ENCODE measurements around the gene ENO4. TPM values are rescaled to one million over a fixed set of nuclear protein-coding genes. Genes with fewer than 3 reads are reported as not detected.

Gene ENO4
- total RNA-seq, 2 experiments from 2014 or later: not detected

DNA sequence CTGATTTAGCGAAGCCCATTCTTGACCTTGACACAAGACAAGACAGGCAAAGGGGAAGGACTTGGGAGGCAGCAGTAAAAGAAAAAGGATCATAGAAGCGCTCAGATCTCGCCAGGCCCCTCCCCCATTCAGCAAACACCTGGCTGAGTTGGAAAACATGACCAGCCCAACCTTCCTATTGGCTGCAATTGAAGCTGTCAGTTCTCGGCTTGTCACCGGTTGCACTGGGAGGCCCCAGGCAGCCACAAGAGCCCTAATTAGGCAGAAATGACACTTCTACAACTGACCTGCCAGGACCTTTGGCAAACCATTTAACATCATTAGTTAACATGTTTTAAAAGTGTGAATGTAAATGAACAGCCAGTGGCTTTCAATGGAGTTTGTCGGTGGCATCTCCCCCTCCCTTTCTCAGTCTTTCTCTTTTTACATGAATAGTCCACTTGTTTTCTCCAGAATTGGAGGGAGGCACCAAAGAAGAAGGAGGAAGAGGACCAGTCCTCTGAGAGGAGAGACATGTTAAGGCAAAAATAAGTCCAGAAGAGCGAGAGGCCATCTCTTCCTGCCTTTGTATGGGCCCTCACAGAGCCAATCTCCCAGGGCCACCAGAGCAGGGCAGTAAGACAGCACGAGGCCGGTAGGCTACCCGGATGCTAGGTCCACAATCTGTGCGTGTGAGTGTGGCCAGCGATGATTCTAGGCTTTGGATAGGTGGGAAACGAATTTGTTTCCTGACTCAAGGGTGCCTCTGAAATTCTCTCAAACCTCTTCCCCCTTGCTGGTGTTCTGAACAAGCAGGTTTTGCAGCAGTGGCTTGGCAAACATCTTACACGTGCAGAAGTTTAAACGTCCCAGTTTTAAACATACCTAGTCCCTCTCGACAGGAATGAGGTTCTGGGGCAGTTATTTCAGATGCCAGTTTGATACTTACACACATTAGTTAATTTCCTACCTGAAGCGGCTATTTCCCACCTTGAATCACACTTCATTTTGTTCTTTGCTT, 15.0 kb upstream of the ENO4 start:
- ATAC-seq: no peak
- DNase-seq: no peak
- H3K36me3 Mint-ChIP-seq (ENCODE audit: low read depth): no peaks in the 10 kb centered on the region
- H3K4me1 Mint-ChIP-seq (ENCODE audit: low read depth): no peaks in the 10 kb centered on the region
- ChIA-PET CTCF (no interaction called here), POLR2A (no interaction called here)
- H3K4me3 Mint-ChIP-seq: no peak overlapping the region
- no peaks in the 10 kb centered on the region for H3K9me3 Mint-ChIP-seq (ENCODE audit: insufficient read depth)
- no peak overlapping the region for H3K27ac Mint-ChIP-seq
- peaks cover 3% of the 10 kb centered on the region for H3K27me3 Mint-ChIP-seq (ENCODE audit: low read depth)

DNA sequence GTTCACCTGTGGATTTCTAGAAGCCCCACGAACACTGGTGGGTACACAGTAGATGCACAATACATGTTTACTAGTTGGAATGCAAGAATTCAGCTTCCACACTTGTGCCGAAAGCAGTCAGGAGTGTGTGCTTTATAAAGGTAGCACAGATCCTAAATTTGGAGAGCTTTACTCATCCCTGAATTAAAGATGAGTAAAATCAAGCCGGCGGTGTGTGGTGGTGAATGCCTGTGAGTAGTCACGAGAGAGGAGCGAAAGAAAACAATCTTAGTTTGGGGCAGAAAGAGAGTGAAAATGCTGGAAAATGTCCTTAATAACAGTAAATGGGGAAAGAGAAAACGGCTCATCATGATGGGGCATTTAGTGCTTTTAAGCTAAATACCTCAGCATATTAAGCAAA, 13.6 kb upstream of the ENO4 start:
- Mint-ChIP-seq H3K4me3 (no peak overlapping the region), H3K4me1 (ENCODE audit: low read depth) (no peaks in the 10 kb centered on the region), H3K27ac (no peak overlapping the region), H3K27me3 (ENCODE audit: low read depth) (peaks cover 3% of the 10 kb centered on the region), H3K9me3 (ENCODE audit: insufficient read depth) (no peaks in the 10 kb centered on the region), H3K36me3 (ENCODE audit: low read depth) (no peaks in the 10 kb centered on the region)
- DNase-seq: no peak
- POLR2A ChIA-PET: no interaction called here
- CTCF ChIA-PET: interaction anchor here (1.2 kb wide), 1 partner anchor 39 kb away, joined by 4 read pairs; no protein-coding TSS in a partner anchor
- ATAC-seq: no peak

DNA sequence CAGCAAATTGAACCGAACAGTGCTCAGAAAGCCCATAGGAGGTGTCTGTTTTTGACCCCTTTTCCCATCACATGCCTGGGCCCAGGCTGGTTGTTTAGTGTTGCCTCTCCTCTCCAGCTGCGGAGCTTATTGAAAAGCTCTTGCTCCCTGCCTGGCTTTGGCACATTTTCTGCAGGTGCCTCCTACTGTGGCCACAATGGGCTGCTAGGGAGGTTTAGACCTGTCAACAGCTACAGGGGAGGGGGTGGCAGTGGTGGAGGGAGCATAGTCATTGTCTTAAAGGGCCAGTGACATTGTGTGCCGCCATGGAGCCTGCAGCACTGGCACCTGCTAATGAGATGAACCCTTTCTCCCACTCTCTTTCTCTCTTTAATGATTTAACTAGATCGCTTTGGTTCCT, 13.2 kb upstream of the ENO4 start:
- Mint-ChIP-seq H3K36me3 (ENCODE audit: low read depth) (no peaks in the 10 kb centered on the region), H3K27ac (no peak overlapping the region), H3K4me3 (no peak overlapping the region), H3K27me3 (ENCODE audit: low read depth) (peaks cover 2% of the 10 kb centered on the region), H3K9me3 (ENCODE audit: insufficient read depth) (no peaks in the 10 kb centered on the region), H3K4me1 (ENCODE audit: low read depth) (no peaks in the 10 kb centered on the region)
- ChIA-PET POLR2A (no interaction called here), CTCF (interaction anchor here (1.2 kb wide), 1 partner anchor 39 kb away, joined by 4 read pairs; no protein-coding TSS in a partner anchor)
- DNase-seq (no peak), ATAC-seq (no peak)

DNA sequence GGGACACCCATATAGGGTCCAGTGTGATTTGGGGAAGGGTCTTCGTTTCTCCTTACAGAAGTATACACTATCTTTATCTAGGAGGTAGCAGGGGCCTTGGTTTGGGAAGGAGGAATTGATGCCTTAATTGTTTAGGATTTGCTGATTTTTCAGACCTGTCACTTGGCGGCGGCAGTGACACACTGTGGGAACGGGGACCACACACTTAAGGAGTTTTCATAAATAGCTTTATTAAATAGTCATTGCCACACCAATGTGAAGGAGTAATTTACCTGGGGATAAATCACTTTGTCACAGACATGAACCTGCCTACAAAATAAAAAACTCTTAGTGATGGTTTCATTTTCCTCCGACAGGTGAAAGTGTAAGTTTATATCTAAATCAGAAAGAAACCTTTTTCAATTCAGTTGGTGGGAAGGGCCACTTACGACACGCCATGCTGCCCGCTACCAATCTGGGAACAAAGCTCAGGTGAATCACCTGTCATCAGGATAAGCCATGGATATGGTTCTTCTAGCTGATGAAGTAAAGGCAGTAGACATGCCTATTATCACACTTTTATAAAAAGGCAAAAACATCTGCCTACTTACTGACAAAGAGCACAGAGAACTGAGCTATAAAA, 12.3 kb upstream of the ENO4 start:
- no peak for DNase-seq
- H3K27ac Mint-ChIP-seq: no peak overlapping the region
- H3K4me1 Mint-ChIP-seq (ENCODE audit: low read depth): no peaks in the 10 kb centered on the region
- H3K36me3 Mint-ChIP-seq (ENCODE audit: low read depth): no peaks in the 10 kb centered on the region
- ATAC-seq: no peak
- CTCF ChIA-PET: no interaction called here
- H3K27me3 Mint-ChIP-seq (ENCODE audit: low read depth): no peaks in the 10 kb centered on the region
- H3K4me3 Mint-ChIP-seq: no peak overlapping the region
- POLR2A ChIA-PET: no interaction called here
- H3K9me3 Mint-ChIP-seq (ENCODE audit: insufficient read depth): no peaks in the 10 kb centered on the region

DNA sequence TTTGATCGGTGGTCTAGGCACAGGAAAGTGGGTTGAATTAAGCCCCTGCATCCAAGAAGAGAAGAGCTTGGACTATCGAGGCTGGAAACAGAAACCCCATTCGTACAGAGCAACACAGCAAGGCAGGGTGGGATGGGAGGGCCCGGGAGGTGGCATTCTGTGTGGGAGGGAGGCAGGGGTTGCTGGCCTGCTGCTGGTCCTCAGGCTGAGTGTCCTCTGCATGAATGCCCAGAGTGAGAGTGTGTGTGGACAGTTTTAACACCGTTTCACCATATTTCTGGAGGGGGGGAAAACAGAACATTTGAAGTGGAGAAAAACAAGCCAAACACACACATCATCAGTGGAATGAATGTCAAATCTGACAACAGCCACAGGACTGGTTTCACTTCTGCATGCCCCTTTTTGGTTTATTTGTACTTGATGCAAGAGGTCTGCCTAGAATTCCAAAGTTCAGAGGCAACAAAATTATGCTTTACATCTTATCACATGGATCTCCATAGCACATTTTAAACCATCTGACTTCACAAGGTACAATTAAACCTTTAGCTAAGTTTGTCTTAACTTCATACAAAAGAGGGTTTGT, 11.1 kb upstream of the ENO4 start:
- DNase-seq: no peak
- Mint-ChIP-seq H3K4me3 (no peak overlapping the region), H3K27ac (no peak overlapping the region), H3K4me1 (ENCODE audit: low read depth) (no peaks in the 10 kb centered on the region), H3K27me3 (ENCODE audit: low read depth) (no peaks in the 10 kb centered on the region), H3K9me3 (ENCODE audit: insufficient read depth) (no peaks in the 10 kb centered on the region), H3K36me3 (ENCODE audit: low read depth) (no peaks in the 10 kb centered on the region)
- ATAC-seq: no peak
- ChIA-PET POLR2A (no interaction called here), CTCF (interaction anchor here (1.6 kb wide), 1 partner anchor 336 kb away, joined by 4 read pairs; no protein-coding TSS in a partner anchor)

DNA sequence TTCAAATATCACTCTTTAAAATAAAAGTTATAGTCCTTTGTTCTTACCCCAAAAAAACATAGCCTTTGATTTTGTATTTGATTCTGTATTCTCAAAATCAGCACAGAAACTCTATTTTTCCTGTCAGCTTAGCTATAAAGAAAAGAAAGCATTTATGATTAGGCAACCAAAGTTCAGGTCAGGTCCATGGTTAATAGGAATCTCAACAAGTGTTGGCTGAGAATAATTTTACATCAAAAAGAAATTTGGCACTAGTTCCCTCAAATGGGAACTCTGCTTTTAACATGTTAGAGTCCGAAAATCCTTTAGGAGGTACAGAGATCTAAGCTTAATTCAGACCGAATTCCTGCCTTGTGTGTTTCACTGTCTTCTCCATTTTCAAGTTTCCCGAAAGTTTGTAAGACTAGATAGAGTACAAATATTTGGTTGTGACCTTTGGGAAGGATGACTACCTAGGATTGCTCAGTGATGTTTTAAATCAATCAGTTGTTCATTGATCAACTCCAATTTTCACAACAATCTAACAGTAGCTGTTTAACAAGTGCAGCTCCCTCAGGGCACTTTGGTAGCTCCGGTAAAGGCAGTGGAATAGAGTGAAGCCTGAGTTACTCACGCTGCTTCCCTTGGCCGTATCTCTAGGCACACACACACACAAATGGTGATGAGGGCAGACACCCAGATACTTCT, 8.8 kb upstream of the ENO4 start:
- no peak for ATAC-seq
- H3K27me3 Mint-ChIP-seq (ENCODE audit: low read depth): no peaks in the 10 kb centered on the region
- no peak overlapping the region for H3K27ac Mint-ChIP-seq
- H3K4me3 Mint-ChIP-seq: no peak overlapping the region
- H3K4me1 Mint-ChIP-seq (ENCODE audit: low read depth): no peaks in the 10 kb centered on the region
- no peaks in the 10 kb centered on the region for H3K36me3 Mint-ChIP-seq (ENCODE audit: low read depth)
- POLR2A ChIA-PET: no interaction called here
- CTCF ChIA-PET: interaction anchor here (1.2 kb wide), 1 partner anchor 53 kb away, joined by 4 read pairs; no protein-coding TSS in a partner anchor
- H3K9me3 Mint-ChIP-seq (ENCODE audit: insufficient read depth): no peaks in the 10 kb centered on the region
- no peak for DNase-seq

DNA sequence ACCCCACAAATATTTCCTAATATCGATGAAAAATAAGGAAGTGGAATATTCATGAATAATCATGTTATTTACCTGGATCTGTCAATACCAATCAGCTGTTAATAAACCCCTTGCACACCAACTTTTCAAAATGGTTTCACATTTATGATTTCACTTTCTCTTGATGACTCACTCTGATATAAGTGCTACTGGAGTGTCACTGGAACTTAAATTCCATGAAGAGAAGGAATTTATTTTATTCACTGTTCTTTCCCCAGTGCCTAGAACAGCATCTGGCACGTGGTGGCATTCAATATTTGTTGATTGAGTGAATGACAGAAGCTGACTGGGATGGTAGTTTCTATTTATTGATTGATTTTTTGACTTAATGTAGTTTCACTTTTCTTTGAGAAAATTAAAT, 3.5 kb upstream of the ENO4 start:
- ChIA-PET POLR2A (no interaction called here), CTCF (no interaction called here)
- ATAC-seq (no peak), DNase-seq (no peak)
- H3K27me3 Mint-ChIP-seq (ENCODE audit: low read depth): peaks cover 35% of the 10 kb centered on the region
- H3K36me3 Mint-ChIP-seq (ENCODE audit: low read depth): no peaks in the 10 kb centered on the region
- no peak overlapping the region for H3K4me3 Mint-ChIP-seq
- peaks cover 5% of the 10 kb centered on the region for H3K4me1 Mint-ChIP-seq (ENCODE audit: low read depth)
- no peaks in the 10 kb centered on the region for H3K9me3 Mint-ChIP-seq (ENCODE audit: insufficient read depth)
- H3K27ac Mint-ChIP-seq: no peak overlapping the region

DNA sequence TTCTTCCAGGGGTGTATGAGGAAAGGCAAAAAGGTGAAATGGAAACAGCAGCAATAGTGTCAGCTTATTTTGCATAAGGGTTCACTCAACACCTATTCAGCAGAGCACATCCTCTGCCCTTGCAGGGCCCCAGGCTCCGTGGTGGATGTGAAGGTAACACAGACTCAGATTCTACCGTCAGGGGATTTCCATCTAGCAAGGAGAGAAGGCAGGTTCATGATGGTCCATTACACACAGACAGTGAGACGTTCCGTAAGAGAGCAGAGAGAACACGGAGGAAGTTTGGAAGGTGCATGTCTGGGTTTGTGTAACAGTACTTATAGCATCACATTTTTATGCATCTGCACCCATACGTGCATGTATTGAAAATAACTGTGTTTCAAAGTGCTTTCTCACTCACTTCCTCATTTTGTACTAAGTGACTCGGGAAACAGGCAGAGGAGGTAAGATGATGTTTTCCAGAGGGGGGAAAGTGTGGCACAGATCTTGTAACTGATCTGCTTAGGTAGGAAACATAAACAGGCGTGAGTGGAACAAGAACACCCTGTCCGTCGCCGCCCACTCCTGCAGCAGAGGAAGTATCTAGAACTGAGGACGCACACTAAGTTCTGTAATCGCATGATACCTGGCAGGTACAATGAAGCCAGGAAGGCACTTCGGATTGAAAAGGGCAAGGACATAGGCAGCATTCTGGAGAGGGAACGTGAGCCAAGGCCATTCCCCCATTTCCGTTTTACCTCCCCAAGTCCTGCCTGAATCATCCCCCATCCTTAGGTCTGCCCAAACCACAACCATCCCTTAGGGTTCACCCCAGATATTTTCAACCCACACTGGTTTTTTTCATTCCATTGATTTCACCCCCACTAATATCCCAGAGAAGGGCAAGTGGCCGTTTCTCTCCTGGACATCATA, 1.0 kb upstream of the ENO4 start:
- H3K36me3 Mint-ChIP-seq (ENCODE audit: low read depth): no peaks in the 10 kb centered on the region
- H3K27me3 Mint-ChIP-seq (ENCODE audit: low read depth): peaks cover 44% of the 10 kb centered on the region
- peaks cover 5% of the 10 kb centered on the region for H3K4me1 Mint-ChIP-seq (ENCODE audit: low read depth)
- ChIA-PET POLR2A (no interaction called here), CTCF (no interaction called here)
- H3K9me3 Mint-ChIP-seq (ENCODE audit: insufficient read depth): no peaks in the 10 kb centered on the region
- H3K27ac Mint-ChIP-seq: no peak overlapping the region
- no peak overlapping the region for H3K4me3 Mint-ChIP-seq
- DNase-seq (no peak), ATAC-seq (no peak)

DNA sequence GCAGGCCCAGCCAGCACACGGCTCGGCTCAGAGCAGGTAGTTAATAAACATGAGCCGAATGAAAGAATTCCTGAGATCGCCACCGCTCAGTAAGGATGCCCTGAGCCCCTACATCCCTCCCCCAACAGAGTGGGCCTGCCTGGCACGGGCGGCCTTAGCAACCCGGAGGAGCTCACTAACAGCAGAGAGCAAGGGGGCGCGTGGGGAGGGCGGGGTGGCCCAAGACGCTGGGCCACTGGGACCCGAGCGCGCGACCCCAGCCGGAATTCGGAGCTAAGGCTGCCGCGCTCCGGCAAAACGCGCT, 403 bp upstream of the ENO4 start:
- POLR2A ChIA-PET: no interaction called here
- no peak overlapping the region for H3K4me3 Mint-ChIP-seq
- H3K4me1 Mint-ChIP-seq (ENCODE audit: low read depth): peaks cover 5% of the 10 kb centered on the region
- peaks cover 44% of the 10 kb centered on the region for H3K27me3 Mint-ChIP-seq (ENCODE audit: low read depth)
- CTCF ChIA-PET: no interaction called here
- ATAC-seq (no peak), DNase-seq (no peak)
- H3K9me3 Mint-ChIP-seq (ENCODE audit: insufficient read depth): no peaks in the 10 kb centered on the region
- no peaks in the 10 kb centered on the region for H3K36me3 Mint-ChIP-seq (ENCODE audit: low read depth)
- H3K27ac Mint-ChIP-seq: no peak overlapping the region

DNA sequence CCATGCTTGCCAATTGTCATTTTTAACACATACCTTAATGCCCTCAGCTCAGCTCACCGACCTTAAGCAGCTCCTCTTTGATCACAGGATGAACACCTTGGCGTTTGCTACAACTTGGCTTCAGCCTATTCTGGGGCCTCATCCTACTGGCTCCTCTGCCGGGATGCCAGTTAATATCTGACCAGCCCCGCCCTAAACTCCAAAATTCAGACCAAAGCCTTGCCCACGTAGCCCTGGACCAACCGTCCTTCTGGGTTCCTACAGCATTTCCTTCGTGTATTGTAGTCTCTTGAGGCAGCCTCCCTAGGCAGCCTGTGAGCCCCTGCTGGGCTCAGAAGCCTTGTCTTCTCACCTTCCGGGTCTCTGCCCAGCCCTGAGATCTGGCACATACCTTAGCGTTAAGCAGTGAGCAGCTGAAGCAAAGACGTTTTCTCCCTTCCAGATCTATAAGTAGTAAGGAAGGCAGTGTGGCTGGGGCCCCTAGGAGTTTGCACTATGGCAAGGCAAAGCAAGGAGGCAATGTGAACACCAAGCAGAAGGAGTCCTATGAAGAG, 836 bp downstream of the ENO4 start:
- H3K9me3 Mint-ChIP-seq (ENCODE audit: insufficient read depth): no peaks in the 10 kb centered on the region
- CTCF ChIA-PET: no interaction called here
- ATAC-seq (no peak), DNase-seq (no peak)
- H3K27me3 Mint-ChIP-seq (ENCODE audit: low read depth): peaks cover 44% of the 10 kb centered on the region
- H3K27ac Mint-ChIP-seq: no peak overlapping the region
- POLR2A ChIA-PET: no interaction called here
- peaks cover 5% of the 10 kb centered on the region for H3K4me1 Mint-ChIP-seq (ENCODE audit: low read depth)
- no peak overlapping the region for H3K4me3 Mint-ChIP-seq
- H3K36me3 Mint-ChIP-seq (ENCODE audit: low read depth): no peaks in the 10 kb centered on the region

DNA sequence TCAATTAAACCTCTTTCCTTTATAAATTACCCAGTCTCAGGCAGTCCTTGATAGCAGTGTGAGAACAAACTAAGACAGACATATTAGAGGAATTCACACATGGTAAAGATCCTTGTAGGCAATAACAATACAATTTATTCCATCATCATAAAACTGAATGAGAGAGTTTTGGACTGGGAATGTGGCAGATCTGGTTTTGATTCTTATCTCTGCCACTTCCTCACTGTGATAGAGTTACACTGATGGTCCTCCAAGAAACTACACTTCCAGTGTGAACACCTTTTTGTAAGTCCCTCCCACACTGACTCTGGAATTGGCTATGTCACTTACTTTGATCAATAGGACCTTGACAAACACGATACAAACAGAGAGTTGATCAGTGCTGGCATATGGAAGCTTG, 2.9 kb downstream of the ENO4 start:
- H3K36me3 Mint-ChIP-seq (ENCODE audit: low read depth): no peaks in the 10 kb centered on the region

More for the DNA sequence above, 2.9 kb downstream of the ENO4 start:
- peaks cover 3% of the 10 kb centered on the region for H3K9me3 Mint-ChIP-seq (ENCODE audit: insufficient read depth)
- no peak for DNase-seq
- peaks cover 5% of the 10 kb centered on the region for H3K4me1 Mint-ChIP-seq (ENCODE audit: low read depth)
- H3K27ac Mint-ChIP-seq: no peak overlapping the region
- H3K4me3 Mint-ChIP-seq: no peak overlapping the region
- POLR2A ChIA-PET: no interaction called here
- peaks cover 37% of the 10 kb centered on the region for H3K27me3 Mint-ChIP-seq (ENCODE audit: low read depth)
- CTCF ChIA-PET: no interaction called here
- ATAC-seq: no peak
